GM21576 (cell line): ENCODE results near the gene TMEM39A.

Source experiments
- ATAC-seq: cut with Tn5 transposase; IDR thresholded peaks from one replicate; pipeline ENCODE4 v1.9.1; 2021; ENCODE audit warnings: mild to moderate bottlenecking, moderate library complexity; ENCODE audit not compliant: unreplicated experiment

Gene TMEM39A

DNA sequence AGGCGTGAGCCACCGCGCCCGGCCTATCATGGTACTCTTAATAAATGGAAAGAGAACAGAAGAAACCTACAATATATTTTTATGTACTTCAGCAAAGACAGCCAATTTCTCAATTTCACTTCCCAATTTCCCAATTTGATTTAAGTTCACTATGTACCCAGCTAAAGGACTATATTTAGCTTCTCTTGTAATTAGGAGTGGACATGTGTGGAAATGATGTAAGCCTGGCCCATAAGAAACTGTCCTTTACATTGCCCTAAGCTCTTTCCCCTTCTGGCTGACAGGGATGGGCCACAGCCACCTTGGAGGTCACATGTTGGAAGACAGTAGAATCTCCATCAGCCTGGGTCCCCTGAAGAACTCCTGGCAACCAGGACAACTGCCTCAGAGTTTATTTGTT lies 6.2 kb downstream of the TMEM39A start:
- no peak for ATAC-seq

DNA sequence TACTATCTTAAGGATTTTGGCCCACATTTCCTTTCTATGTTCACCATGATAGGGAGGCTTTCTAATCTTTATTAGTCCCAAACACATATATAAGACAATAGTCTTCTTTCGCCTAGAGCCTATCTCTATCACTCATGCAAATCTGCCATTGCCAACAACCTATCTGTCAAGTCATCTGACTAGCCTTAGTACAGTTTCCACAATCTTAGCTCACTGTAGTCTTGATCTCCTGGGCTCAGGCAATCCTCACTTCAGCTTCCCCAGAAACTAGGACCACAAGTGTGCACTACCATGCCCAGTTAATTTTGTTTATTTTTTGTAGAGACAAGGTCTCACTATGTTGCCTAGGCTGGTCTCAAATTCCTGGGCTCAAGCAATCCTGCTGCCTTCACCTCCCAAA lies 6.9 kb downstream of the TMEM39A start:
- no peak for ATAC-seq

DNA sequence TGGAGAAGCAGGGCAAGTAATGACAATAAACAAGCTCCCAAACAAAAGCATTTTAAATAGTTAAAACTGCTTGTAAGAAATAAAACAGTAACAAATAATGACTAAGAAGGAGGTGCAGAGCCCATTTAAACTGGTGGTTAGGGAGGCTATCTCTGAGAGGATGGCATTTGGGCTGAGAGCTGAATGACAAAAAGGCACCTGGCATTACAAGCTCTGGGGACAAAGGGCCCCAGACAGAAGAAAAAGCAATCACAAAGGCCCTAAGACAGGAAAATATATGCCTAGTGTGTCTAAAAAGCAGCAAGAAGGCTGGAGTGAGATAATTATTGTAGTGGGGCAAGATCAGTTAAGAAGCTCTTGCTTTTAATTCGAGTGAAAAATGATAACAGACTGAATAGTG lies 9.6 kb downstream of the TMEM39A start:
- ATAC-seq = no peak

DNA sequence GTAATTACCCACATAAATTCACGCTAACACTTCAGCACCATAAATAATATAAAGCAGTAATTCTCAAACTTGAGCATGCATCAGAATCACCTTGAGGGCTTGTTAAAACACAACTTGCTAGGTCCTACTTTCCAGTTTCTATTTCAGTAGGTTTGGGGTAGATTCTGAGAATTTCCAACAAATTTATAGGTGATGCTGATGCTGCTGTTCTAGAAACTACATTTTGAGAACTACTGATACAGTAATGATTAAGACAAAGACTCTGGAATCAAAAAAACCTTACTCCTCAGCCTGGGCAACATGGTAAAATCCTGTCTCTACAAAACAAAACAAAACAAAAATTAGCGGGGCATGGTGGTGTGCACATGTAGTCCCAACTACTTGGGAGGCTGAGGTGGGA lies 18.8 kb downstream of the TMEM39A start:
- no peak for ATAC-seq

DNA sequence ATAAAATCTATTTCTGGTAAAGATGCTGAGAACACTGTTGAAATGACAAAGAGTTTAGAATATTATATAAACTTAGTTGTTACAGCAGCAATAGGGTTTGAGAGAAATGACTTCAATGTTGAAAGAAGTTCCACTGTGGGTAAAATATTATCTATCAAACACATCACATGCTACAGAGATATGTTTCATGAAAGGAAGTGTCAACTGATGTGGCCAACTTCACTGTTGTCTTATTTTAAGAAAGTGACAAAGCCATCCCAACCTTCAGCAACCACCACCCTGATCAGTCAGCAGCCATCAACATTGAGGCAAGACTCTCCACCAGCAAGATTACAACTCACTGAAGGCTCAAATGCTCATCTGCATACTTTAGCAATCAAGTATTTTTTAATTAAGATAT lies 20.2 kb downstream of the TMEM39A start:
- no peak for ATAC-seq

DNA sequence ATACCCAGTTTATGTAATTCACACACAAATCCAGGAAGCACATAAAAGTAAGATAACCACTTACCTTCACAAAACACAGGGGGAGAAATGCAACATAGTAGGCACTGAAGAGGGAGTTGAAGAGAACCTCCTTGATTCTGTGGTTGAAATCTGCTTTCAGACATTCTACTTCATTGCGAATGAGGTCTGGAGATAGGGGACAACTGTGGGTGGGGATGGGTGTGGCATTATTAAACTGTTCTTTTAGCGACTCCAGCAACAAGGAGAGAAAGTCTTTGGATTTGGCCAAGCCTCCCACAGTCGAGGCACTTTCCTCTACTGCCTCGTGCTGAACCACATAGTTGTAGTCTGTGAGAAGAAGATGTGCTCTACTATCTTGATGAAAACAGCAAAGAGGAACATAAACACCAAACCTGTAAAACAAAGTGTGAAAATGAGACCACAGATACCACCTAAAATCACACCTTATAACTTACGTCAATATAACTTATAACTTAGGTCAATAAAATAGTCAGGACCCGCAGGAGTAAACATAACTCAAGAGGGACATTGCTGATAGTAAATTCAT lies 25.6 kb downstream of the TMEM39A start:
- no peak for ATAC-seq

DNA sequence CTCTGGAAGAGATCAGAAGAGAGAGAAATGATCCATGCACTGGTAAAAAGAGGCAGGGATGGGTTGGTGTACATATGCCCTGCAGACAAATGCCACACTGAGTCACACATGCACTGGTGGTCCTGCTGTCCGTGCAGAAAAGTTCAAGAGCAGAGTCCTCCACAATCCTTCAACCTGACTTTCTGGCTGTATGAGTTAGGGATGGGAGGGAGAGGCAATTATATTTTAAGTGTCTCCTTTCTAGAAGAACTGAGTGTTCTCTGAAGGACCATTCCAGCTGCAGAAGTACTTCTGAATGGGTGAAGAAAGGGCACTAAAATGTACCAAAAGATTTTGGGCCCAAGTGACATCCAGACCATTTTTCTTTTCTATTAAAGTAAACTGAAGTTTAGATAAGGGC lies 26.4 kb downstream of the TMEM39A start:
- ATAC-seq = no peak

DNA sequence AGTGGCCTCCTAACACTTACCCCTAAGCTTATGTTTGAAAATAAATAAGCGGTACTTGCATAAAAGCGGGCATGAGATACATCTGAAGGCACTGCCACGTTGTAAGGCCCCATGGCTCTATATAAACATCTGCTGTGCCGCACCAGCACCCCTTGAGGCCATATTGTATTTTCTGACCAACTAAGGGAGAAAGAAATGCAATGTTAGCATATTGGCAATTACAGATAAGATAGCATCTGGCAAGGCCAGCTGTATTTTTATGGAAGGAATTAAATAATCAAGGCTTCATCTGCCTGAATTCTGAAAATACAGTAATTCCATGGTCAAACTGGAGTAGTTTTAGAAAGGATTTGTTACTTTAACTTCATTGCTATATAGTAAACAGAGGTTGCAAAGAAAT lies 28.7 kb downstream of the TMEM39A start:
- no peak for ATAC-seq

DNA sequence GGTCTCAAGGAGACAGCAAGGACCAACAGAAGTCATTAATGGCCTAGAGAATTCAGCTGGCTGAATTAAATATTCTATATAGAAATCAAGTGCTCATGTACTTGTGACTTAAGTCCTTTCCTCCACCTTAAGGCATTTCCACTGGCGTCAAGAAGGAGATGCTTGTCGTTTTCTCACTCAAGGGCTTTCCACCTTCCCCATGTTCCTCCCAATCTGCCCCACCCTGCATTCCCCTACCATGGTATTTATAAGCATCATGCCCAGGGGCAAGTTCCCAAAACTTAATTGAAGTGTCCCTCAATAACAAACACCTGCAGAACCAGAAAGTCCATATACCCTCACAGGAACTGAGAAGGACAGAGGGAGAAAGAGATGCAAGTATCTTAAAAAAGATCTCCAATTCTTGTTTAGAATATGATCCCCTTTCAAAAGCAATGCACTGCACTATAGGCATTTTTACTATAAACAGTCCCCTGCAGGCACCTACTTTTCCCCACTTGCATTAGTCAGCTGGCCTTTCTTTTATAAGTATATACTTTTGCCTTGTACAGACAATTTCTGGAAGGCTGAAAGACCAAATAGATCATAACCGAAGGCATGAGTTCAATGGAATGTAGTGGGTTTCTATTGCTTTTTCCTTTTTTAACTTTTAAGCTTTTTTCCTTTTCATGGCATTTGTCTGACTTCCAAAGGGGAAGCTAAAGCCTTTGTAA lies 29.6 kb downstream of the TMEM39A start:
- no peak for ATAC-seq

DNA sequence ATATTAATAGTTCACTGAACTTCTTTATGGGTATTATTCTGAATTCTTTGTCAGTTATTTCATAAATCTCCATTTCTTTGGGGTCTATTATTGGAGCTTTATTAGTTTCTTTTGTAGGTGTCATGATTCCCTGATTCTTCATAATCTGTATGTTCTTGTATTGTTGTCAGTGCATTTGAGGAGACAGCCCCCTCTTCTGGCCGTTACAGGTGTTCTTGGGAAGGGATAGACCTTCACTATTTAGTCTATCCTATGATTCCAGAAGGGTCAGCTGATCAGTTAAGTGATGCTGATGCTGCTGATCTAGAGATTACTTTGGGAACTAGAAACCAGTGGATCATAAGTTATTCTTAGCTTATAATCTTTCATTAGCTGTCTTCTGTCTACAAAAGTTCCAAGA lies 34.9 kb downstream of the TMEM39A start:
- ATAC-seq = no peak

DNA sequence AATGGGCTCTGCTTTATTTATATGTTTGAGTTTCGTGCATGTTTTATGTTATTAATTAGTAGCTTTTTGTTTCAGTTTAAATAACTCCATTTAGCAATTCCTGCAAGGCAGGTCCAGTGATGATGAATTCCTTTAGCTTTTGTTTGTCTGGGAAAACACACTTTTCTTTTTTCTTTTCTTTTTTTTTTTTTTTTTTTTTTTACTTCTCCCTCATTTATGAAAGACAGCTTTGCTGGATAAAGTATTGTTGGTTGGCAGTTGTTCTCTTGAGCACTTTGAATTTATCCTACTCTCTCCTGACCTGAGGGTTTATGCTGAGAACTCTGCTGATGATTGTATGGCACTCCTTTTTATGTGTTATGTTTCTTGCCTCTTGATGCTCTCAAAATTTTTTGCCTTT lies 35.7 kb downstream of the TMEM39A start:
- ATAC-seq = no peak

DNA sequence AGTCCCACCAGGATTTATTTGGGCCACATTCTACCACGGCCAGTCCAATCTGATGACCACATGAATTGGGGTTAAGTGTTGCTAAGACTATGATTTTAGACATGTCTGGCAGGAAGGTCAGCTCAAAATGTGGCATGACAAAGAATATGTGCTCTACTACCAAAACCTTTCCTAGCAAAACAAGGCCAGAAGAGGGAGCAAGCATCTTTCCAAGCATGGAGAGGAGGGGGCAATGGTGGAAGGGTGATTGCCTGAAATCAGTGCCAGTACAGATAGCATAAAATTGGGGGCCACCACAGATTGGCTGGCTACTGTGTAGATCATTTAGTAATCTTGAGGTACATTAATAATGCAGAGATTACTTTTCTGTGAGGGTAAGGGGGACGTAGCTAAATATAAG lies 43.2 kb downstream of the TMEM39A start:
- ATAC-seq = no peak

DNA sequence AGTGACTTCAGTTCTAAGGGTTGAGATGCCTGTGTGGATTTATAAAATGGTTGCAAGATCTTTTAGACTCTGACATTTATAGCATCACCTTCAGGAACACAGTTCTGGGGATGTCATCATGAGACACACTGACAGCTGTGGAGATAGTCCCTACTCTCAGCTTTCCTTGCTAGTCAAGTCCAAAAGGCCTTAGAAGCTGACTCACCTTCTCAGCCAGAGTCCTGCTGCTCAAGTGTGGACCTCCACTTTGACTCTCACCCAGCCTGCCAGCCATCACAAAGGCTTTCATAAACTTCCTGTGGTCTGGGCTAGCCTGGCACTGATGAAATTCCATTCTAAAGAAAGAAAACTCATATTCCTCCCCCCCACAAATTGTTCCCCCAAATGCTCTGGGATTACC lies 44.8 kb downstream of the TMEM39A start:
- no peak for ATAC-seq

DNA sequence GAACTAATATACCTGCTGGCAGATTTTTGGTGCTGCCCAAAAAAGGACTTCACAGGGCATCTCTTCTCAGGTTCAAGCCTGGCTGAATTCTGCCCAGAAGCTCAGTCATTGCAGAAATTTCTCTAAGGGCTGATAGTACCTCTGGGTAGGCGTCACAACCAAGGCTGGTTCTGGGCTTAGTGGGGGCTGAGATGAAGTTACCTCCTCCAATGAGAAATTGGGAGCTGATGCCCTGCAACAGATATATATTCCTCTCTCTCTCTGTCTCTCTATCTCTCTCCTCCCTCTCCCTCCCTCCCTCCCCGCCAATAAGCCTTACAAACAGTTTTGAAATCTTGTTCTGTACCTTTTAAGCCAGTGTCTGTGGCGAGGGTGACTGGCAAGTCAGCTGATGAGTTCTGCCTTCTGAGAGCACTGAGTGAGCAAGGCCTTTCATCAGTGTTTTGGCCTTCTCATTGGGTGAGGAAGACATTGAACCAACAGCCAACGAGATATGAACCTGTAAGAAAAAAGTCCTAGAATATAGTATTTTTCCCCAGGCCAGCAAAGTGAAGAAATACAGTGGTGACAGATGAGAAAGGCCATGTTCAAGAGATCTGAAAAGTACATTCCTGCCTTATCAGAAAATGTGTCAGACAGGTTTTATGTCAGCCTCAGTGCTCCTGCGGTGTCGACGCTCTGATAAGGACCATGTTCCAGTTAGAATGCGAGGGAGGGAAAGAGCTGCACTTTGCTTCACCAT lies 45.5 kb downstream of the TMEM39A start:
- ATAC-seq = no peak

DNA sequence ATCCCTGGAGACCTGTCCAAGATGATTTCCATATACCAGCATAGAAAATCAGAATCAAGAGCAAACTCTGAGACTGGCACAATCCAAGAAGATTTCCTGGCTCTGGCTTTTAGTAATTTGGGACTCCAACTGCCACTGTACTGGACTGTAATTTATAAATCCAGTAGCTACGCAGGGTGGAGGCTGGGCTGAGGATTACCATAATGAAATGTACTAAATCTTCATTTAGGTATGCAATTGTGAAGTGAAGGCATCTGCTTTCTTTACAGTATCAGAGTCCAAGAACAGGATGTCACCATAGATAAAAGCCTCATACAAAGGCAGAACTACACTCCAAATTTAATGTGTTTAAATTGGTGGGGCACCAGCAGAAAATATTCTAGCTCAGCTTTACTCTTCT lies 46.5 kb downstream of the TMEM39A start:
- ATAC-seq = no peak

DNA sequence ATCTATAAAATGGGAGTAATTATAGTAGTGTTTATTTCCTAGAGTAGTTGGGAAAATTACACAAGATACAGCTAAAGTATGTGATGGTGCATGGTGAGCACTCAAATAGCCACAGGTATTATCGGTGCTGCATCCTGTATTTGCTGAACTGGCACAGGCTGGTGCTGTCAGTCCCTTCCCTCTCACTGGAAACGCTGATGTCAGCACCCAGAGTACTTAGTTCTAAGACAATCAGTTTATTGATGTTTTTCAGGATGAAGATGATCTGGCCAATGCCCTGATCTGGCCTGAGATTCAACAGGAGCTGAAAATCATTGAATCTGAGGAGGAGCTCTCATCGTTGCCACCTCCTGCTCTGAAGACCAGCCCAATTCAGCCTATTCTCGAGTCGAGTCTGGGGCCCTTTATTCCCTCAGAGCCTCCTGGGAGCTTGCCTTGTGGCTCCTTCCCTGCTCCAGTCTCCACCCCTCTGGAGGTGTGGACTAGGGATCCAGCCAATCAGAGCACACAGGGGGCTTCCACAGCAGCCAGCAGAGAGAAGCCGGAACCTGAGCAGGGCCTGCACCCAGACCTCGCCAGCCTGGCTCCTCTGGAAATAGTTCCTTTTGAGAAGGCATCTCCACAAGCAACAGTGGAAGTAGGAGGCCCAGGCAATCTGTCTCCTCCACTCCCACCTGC lies 49.7 kb downstream of the TMEM39A start:
- no peak for ATAC-seq

DNA sequence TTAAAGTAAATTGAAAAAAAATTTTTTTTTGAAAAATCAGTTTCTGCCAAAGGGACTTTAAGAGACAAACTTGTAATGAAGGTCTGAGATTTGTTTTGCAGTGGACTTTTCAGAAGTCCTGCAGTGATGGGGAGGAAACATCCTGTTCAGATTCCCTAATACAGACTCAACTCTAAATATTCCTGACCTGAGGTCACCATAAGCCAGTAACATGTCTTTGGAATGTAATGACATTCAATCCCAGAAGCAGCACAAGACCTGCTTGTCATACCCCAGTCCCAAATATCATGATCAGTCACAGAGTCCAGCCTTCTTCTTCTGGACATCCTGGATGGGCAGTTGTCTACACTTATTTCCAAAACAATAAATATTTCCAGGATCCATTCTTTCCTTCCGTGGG lies 53.6 kb downstream of the TMEM39A start:
- no peak for ATAC-seq

DNA sequence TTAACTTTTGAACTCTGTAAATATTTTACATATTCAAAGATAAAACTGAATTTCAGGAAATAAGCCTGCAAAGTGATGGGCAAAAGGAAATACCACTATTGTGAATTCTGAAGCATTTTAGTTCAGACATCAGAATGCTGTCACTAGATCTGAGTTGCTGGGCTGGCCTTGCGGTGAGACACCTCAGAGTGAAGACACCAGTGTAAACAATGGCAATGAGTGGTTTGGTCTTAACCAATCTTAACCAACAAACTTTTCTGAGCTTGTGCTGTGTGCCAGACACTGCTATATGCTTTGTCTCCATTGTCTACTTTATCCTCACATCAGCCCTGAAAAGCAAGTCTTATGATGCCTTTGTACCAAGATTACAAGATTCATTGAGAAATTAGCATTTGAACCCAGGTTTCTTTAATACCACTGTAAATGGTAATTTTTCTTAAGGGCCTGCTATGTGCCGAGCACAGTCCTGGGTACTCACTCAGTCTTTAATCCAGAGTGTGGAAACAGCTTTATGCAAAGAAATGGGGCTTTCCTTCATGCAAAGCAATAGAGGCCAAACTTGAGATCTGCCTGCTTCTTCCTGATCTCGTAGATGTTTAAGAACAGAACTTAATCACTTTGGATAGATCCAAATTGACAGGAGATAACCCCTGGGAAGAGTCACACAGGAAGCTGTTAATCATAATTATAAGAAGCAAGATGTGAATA lies 55.0 kb downstream of the TMEM39A start:
- ATAC-seq = no peak

DNA sequence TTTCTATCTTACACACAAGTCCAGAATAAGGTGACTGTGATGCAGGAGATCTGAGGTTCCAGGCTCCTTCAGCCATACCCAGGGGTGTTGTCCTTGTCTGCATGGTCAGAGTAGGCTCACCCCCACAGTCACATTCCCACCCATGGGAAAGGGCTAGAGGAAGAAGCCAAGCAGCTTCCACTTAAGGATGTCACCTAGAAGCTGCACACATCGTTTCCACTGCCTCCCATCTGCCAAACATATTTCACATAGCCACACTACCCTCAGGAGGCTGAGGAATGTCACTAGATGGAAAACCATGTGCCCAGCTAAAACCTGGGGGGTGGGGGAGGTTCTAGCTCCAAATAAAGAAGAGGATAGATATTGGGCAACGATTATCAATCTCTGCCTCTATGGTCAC lies 58.1 kb downstream of the TMEM39A start:
- ATAC-seq = no peak

DNA sequence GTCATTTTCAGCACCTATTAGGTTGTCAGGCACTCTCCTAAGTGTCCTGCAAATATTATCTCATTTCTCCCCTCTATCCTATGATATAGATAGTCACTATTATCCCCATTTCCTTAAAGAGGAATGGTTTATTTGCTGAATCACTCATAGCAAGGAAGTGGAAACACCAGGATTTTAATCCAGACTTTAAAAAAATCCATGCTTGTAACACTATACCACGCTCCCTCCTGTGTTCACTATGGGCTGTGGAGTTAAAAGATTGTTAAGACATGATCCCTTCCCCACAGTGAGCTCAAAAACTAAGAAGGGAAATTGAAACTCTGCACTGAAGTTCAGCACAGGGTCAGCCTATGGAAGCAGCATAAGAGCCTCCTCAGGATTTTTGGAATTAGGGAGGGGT lies 60.2 kb downstream of the TMEM39A start:
- ATAC-seq = no peak

DNA sequence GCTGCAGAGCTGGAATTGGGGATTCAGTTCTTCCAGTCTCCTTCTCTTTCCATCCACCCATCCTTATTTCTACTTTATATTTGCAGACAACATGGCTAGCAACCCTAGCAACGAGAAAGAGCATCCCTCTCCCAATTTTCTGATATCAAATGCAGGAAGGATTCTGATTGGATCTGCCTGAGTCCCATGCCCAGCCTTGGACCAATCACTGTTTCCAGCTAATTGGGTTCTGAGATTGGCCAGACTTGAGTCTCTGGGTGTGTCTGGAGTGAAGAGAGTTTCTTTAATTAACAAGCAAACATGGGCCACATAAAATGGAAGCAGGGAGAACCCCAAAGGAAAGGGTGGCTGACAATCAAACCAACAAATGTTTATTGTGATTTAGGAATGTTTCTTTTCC lies 60.6 kb downstream of the TMEM39A start:
- no peak for ATAC-seq
